AG04450 (cell line): ENCODE results near the gene CCSER1. TPM values are rescaled to one million over a fixed set of nuclear protein-coding genes. Genes with fewer than 3 reads are reported as not detected.
"Not testable (repeated sequence)": the region's sequence is repeated elsewhere in the genome, so short reads cannot be mapped to it uniquely, and the experiment has no call there.

Source experiments
- CTCF ChIA-PET: fragments of 300-600, 350-600 bp; formaldehyde crosslinking; extraction: SDS; loops from one replicate; lab custom pipeline; 2022; ENCODE audit warnings: antibody characterized with exemption, inconsistent platforms; lab: Charles Lee
- POLR2A ChIA-PET: fragments of 350-600 bp; formaldehyde crosslinking; extraction: SDS; loops from one replicate; lab custom pipeline; 2021; ENCODE audit warnings: antibody characterized with exemption, inconsistent platforms; lab: Yijun Ruan, JAX
- DNase-seq: peaks from one replicate; pipeline ENCODE4 v3.0.0-alpha.2; 2011; ENCODE audit warnings: low read depth, low spot score
- H3K27ac ChIP-seq: one replicate; pipeline ENCODE4 v1.5.1; 2012; ENCODE audit warnings: low read depth, low read length, control low read depth
- H3K27me3 ChIP-seq: one replicate; pipeline ENCODE4 v1.6.0; 2012; ENCODE audit warnings: low read length; ENCODE audit not compliant: control insufficient read depth, insufficient read depth
- H3K4me3 ChIP-seq: 2 replicates; pipeline ENCODE4 v1.5.1; 2011; ENCODE audit warnings: mild to moderate bottlenecking, low read depth, low read length, control low read depth
- H3K9me3 ChIP-seq: 2 replicates; pipeline ENCODE4 v1.5.1; 2012; ENCODE audit warnings: low read length; ENCODE audit not compliant: control insufficient read depth, insufficient read depth
- polyA plus RNA-seq: library from polyadenylated mRNA; depleted of rRNA; stranded (reverse); fragments of >200 nt; gene quantifications from 2 replicates; pipeline ENCODE4 v1.2.3, GENCODE V29; 2011
- TF ChIP-seq, protein P1 (sequence below): IDR thresholded peaks from 2 replicates; pipeline ENCODE4 v1.5.1; 2011; ENCODE audit warnings: low read depth, low read length, control low read depth, inconsistent platforms

The CCSER1 gene
- polyA plus RNA-seq, 1 experiment, result not detected

DNA sequence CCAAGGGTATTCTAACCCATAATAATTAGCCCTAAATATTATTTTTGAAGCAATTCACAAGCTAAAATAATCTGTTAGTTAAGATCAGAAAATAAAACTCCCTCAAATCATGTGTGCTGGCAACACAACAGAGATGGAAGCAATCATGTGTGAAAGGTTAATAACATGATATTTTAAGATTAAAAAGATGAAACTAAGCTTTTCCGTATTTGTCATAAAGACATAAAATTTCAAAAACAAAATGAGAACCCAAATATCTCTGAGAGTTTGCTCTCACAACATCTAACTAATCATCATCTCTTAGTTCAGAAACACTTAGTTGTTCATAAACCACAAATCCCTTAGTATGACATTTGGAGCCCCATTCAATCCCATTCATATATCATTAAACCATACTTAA is 749.1 kb downstream of the CCSER1 start:
- Histone ChIP-seq H3K9me3 (no peaks in the 10 kb centered on the region), H3K4me3 (no peak overlapping the region), H3K27me3 (no peaks in the 10 kb centered on the region), H3K27ac (no peak overlapping the region)
- DNase-seq, result no peak
- ChIA-PET CTCF (no interaction called here), POLR2A (no interaction called here)
- TF ChIP-seq, protein P1, sequence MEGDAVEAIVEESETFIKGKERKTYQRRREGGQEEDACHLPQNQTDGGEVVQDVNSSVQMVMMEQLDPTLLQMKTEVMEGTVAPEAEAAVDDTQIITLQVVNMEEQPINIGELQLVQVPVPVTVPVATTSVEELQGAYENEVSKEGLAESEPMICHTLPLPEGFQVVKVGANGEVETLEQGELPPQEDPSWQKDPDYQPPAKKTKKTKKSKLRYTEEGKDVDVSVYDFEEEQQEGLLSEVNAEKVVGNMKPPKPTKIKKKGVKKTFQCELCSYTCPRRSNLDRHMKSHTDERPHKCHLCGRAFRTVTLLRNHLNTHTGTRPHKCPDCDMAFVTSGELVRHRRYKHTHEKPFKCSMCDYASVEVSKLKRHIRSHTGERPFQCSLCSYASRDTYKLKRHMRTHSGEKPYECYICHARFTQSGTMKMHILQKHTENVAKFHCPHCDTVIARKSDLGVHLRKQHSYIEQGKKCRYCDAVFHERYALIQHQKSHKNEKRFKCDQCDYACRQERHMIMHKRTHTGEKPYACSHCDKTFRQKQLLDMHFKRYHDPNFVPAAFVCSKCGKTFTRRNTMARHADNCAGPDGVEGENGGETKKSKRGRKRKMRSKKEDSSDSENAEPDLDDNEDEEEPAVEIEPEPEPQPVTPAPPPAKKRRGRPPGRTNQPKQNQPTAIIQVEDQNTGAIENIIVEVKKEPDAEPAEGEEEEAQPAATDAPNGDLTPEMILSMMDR, result no peak

DNA sequence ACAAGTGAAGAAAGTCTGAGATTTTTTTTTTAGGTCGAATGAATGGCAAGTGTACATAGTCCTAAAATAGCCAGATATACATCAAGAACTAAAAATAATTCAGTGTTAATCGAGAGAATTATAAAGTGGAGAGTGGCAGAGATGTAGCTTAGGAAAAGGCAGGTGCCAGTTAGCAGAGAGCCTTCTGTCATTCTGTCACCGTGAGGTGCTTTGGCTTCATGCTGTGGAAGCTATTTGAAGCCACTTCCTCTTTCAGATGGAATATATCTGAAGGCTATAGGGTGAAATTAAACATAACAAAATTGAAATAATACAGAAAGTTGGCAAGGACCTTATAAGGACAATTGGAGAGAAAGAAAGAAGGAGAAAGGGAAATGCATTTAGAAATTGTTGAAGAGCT is 756.3 kb downstream of the CCSER1 start:
- Histone ChIP-seq H3K4me3 (no peak overlapping the region), H3K27ac (no peak overlapping the region), H3K9me3 (no peaks in the 10 kb centered on the region), H3K27me3 (no peaks in the 10 kb centered on the region)
- TF ChIP-seq, protein P1, result no peak
- ChIA-PET CTCF (no interaction called here), POLR2A (no interaction called here)
- no peak for DNase-seq

DNA sequence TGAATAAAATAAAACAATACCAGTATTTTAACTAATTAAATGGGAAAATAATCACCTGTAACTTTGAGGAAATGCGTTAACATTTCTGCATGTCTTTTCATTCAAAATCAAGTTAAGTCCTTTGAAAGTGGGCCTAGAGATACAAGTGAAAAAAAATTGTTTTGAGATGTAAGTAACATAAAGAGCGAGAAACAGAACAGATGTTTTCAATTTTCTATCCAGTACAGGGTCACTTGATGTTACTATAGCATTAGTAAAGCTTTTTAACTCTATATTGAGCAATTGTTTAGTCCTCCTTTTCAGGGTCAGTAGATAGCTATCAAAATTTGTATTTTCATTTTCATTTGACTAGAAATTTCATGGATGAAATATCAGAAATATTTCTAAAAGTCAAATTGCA is 761.4 kb downstream of the CCSER1 start:
- Histone ChIP-seq H3K27me3 (no peaks in the 10 kb centered on the region), H3K27ac (no peak overlapping the region), H3K9me3 (no peaks in the 10 kb centered on the region), H3K4me3 (no peak overlapping the region)
- ChIA-PET CTCF (no interaction called here), POLR2A (no interaction called here)
- DNase-seq, result no peak
- TF ChIP-seq, protein P1, result no peak

DNA sequence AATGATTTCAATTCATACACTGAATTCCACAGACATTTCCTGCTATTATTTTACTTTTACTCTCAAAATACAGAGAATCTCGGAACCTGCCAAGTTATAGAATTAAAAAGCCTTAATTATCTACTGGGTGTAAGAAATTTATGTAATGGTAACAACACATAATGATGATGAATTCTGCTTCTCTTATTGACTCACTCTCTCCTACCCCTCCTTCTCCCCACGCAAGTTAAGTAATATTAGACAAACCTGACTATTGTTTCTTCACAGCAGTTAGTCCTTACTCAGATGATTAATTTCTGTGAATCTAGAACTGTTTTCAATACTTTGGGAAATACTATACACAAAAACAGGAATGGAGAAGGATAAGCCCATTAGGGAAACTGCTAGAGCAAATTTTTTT is 762.0 kb downstream of the CCSER1 start:
- TF ChIP-seq, protein P1, result no peak
- H3K4me3 ChIP-seq, result no peak overlapping the region
- no peaks in the 10 kb centered on the region for H3K9me3 ChIP-seq
- no peak overlapping the region for H3K27ac ChIP-seq
- H3K27me3 ChIP-seq, result no peaks in the 10 kb centered on the region
- CTCF ChIA-PET, result no interaction called here
- DNase-seq, result no peak
- POLR2A ChIA-PET, result no interaction called here

DNA sequence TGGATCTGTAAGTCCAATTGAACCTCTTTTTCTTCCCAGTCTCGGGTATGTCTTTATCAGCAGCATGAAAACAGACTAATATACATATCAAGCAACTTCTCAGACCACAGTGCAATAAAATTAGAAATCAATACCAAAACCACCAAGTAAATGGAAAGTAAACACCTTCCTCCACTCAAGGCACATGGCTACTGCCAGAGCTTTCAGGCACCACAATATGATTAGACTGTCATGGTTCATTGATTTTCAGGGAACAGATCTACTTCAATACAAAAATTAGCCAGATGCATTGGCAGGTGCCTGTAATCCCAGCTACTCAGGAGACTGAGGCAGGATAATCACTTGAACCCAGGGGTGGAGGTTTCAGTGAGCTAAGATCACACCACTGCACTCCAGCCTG is 776.2 kb downstream of the CCSER1 start:
- H3K4me3 ChIP-seq, H3K27ac ChIP-seq, DNase-seq, H3K9me3 ChIP-seq, CTCF ChIA-PET, POLR2A ChIA-PET, H3K27me3 ChIP-seq: not testable (repeated sequence)

DNA sequence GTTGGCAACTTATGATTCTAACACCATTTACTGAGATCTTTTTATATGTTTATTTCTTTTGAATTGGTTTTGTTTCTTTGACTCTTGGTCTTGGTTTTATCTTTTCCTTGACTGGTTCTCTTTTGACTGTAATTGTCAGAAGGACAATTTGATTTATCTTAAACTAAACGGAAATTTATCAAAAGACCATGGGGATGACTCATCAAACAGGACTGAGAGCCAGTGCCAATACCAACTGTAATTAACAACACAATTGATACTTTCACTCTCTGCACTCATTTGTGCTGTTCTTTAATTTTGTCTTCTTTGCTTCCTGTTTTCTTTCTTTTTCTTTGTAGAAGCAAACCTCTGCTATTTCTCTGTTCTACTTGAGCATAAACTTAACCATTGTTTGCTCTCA is 776.8 kb downstream of the CCSER1 start:
- no peaks in the 10 kb centered on the region for H3K27me3 ChIP-seq
- ChIA-PET POLR2A (no interaction called here), CTCF (no interaction called here)
- no peak for DNase-seq
- no peak overlapping the region for H3K4me3 ChIP-seq
- no peak overlapping the region for H3K27ac ChIP-seq
- H3K9me3 ChIP-seq, result no peaks in the 10 kb centered on the region
- TF ChIP-seq, protein P1, result no peak
